K562 (cell line): Measurements from ENCODE around the gene PRPF8. TPM values are rescaled to one million over a fixed set of nuclear protein-coding genes. Genes with fewer than 3 reads are reported as not detected.

Experiments used
- ATF1 ChIP-seq, 2 experiments: fragments of 450-650 bp in 1 of 2; IDR thresholded peaks; 2 replicates each; pipeline ENCODE4 v1.6.1; 2016; ENCODE audit warnings: missing compliant biosample characterization in 1 of 2, missing genetic modification characterization in 1 of 2
- DACH1 ChIP-seq: fragments of 450-650 bp; IDR thresholded peaks from 2 replicates; pipeline ENCODE4 v1.6.1; 2018; ENCODE audit not compliant: partially characterized antibody
- JUNB ChIP-seq: fragments of 450-650 bp; formaldehyde crosslinking; conservative IDR thresholded peaks from 2 replicates; pipeline ENCODE4 v1.4.0; 2020; ENCODE audit warnings: mild to moderate bottlenecking
- LARP7 ChIP-seq: fragments of 450-650 bp; IDR thresholded peaks from 2 replicates; pipeline ENCODE4 v1.6.1; 2016
- NFATC3 ChIP-seq: fragments of 450-650 bp; IDR thresholded peaks from 2 replicates; pipeline ENCODE4 v1.6.1; 2017; ENCODE audit warnings: mild to moderate bottlenecking
- PKNOX1 ChIP-seq: fragments of 450-650 bp; IDR thresholded peaks from 2 replicates; pipeline ENCODE4 v1.6.1; 2016
- POLR2B ChIP-seq: fragments of 450-650 bp; IDR thresholded peaks from 2 replicates; pipeline ENCODE4 v1.6.1; 2018; ENCODE audit warnings: low read depth; ENCODE audit not compliant: partially characterized antibody
- PRDM10 ChIP-seq: fragments of 450-650 bp; IDR thresholded peaks from 2 replicates; pipeline ENCODE4 v1.6.1; 2018; ENCODE audit not compliant: partially characterized antibody
- SREBF1 ChIP-seq: fragments of 150-350 bp; IDR thresholded peaks from 2 replicates; pipeline ENCODE4 v1.6.1; 2014; ENCODE audit warnings: antibody characterized with exemption, low read depth, low read length, borderline replicate concordance
- TAF9B ChIP-seq: fragments of 450-650 bp; IDR thresholded peaks from 2 replicates; pipeline ENCODE4 v1.6.1; 2018; ENCODE audit warnings: mild to moderate bottlenecking; ENCODE audit not compliant: partially characterized antibody
- ZFP30 ChIP-seq: fragments of 250-450 bp; sonication (Bioruptor Pico); IDR thresholded peaks from 2 replicates; pipeline ENCODE4 v1.8.0; 2022; ENCODE audit warnings: moderate library complexity, mild to moderate bottlenecking, inconsistent platforms, borderline replicate concordance
- ZNF12 ChIP-seq: sonication (generic); formaldehyde crosslinking; IDR thresholded peaks from 2 replicates; pipeline ENCODE4 v1.4.0; 2020; ENCODE audit warnings: mild to moderate bottlenecking, missing genetic modification reagents
- ZNF197 ChIP-seq: fragments of 200-800 bp; sonication (Bioruptor generic); IDR thresholded peaks from 2 replicates; pipeline ENCODE4 v1.6.1; 2016; ENCODE audit warnings: low read depth, missing genetic modification characterization, missing compliant biosample characterization
- ZNF384 ChIP-seq: IDR thresholded peaks from 2 replicates; pipeline ENCODE4 v1.6.1; 2012; ENCODE audit warnings: low read depth, low read length, improper control_type of control experiment
- ZNF507 ChIP-seq: conservative IDR thresholded peaks from 2 replicates; pipeline ENCODE4 v1.6.1; 2017; ENCODE audit warnings: missing genetic modification characterization, missing compliant biosample characterization
- polyA plus RNA-seq, 8 experiments: library from polyadenylated mRNA; depleted of rRNA in 4 of 8; stranded (reverse) in 5 of 8; unstranded in 3 of 8; fragments of >200 nt; fragmentation: Nextera tagmentation in 2 of 8; fragmentation: Illumina TruSeq in 1 of 8; extraction: Ambion mirVana in 2 of 8; extraction: Trizol in 1 of 8; gene quantifications; 2 replicates each; pipeline versions ENCODE4 v1.2.1 to v1.2.3, GENCODE V29; 2011 to 2014; ENCODE audit warnings: inconsistent platforms in 1 of 8, missing spikeins in 1 of 8
- total RNA-seq, 7 experiments: library from RNA; depleted of rRNA in 6 of 7; stranded (reverse); fragments of >200 nt in 6 of 7; fragmentation: Illumina TruSeq in 2 of 7; extraction: Trizol in 2 of 7; gene quantifications; 2 replicates each; pipeline versions ENCODE4 v1.2.1 to v1.2.3, GENCODE V29; 2011 to 2021; ENCODE audit warnings: low replicate concordance in 1 of 7
- TF ChIP-seq, protein P1 (sequence below): sonication (generic); formaldehyde crosslinking; IDR thresholded peaks from 2 replicates; pipeline ENCODE4 v1.8.1; 2023; ENCODE audit warnings: mild to moderate bottlenecking, missing genetic modification reagents
- TF ChIP-seq, protein P2 (sequence below): fragments of 450-650 bp; formaldehyde crosslinking; IDR thresholded peaks from 2 replicates; pipeline ENCODE4 v1.4.0; 2020; ENCODE audit warnings: mild to moderate bottlenecking, mixed read lengths

The PRPF8 gene
- total and polyA plus RNA-seq, 9 of the 15 experiments (the other 6 are each of a cell fraction or from before 2014, with no cell fraction given): 64.3 to 294 (median 85.9) TPM

DNA sequence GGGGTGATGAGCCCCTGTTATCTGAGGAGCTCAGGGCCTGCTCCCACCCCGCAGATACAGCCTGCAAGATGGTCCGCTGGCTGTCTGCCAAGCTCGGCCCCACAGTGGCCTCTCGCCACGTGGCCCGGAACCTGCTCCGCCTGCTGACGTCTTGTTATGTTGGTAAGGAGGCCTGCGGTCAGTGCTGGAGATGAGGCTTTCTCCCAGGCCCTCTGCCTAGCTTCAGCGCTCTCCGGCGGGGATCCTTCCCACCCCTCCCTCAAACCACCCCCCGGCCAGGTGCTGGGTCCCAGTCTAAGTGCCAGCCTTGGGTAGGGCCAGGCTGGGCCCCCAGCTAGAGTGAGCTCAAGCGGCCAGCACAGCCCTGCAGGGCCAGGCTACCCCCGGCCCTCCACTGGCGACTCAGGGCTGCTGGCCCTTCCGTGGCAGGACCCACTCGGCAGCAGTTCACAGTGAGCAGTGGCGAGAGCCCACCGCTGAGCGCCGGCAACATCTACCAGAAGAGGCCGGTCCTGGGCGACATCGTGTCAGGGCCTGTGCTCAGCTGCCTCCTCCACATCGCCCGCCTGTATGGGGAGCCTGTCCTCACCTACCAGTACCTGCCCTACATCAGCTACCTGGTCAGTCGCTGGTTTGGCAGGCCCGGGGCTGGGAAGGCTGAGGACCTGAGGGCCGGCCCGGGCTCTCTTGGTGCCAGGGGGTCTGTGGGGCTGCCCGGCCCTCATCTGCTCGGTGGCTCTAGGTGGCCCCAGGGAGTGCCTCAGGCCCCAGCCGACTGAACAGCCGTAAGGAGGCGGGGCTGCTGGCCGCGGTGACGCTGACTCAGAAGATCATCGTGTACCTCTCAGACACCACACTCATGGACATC lies 45.9 kb upstream of the PRPF8 start (continued):
- TF ChIP-seq PRDM10: no peak
- no peak for TF ChIP-seq ATF1 (CRISPR knock-in tag; IDR thresholded peaks at IDR 0.05)
- TF ChIP-seq ATF1 (tag; IDR thresholded peaks at IDR 0.05): peak; percentile 59
- peak; percentile 35 for TF ChIP-seq TAF9B
- no peak for TF ChIP-seq LARP7
- TF ChIP-seq, protein P1, sequence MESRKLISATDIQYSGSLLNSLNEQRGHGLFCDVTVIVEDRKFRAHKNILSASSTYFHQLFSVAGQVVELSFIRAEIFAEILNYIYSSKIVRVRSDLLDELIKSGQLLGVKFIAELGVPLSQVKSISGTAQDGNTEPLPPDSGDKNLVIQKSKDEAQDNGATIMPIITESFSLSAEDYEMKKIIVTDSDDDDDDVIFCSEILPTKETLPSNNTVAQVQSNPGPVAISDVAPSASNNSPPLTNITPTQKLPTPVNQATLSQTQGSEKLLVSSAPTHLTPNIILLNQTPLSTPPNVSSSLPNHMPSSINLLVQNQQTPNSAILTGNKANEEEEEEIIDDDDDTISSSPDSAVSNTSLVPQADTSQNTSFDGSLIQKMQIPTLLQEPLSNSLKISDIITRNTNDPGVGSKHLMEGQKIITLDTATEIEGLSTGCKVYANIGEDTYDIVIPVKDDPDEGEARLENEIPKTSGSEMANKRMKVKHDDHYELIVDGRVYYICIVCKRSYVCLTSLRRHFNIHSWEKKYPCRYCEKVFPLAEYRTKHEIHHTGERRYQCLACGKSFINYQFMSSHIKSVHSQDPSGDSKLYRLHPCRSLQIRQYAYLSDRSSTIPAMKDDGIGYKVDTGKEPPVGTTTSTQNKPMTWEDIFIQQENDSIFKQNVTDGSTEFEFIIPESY (CRISPR knock-in tag): peak; percentile 13; the same call in 1 of the 2 replicates
- TF ChIP-seq, protein P2, sequence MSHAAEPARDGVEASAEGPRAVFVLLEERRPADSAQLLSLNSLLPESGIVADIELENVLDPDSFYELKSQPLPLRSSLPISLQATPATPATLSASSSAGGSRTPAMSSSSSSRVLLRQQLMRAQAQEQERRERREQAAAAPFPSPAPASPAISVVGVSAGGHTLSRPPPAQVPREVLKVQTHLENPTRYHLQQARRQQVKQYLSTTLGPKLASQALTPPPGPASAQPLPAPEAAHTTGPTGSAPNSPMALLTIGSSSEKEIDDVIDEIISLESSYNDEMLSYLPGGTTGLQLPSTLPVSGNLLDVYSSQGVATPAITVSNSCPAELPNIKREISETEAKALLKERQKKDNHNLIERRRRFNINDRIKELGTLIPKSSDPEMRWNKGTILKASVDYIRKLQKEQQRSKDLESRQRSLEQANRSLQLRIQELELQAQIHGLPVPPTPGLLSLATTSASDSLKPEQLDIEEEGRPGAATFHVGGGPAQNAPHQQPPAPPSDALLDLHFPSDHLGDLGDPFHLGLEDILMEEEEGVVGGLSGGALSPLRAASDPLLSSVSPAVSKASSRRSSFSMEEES: no peak
- no peak for TF ChIP-seq ZNF12
- no peak for TF ChIP-seq ZNF507 (tag)
- TF ChIP-seq ZNF384: no peak
- no peak for TF ChIP-seq ZFP30 (CRISPR knock-in tag)
- TF ChIP-seq JUNB: no peak
- no peak for TF ChIP-seq NFATC3
- no peak for TF ChIP-seq DACH1
- TF ChIP-seq ZNF197 (CRISPR knock-in tag): 0 out of 2 replicates have a peak, but pooled peaks have one; percentile 30
- TF ChIP-seq PKNOX1: no peak
- no peak for TF ChIP-seq SREBF1
- no peak for TF ChIP-seq POLR2B
